Right atrium auricular region (tissue), 2 donors: ENCODE measurements around the gene TMEM154. TPM values are rescaled to one million over a fixed set of nuclear protein-coding genes. Genes with fewer than 3 reads are reported as not detected.

Experiments
- DNase-seq: peaks from one replicate; pipeline ENCODE4 v3.0.0-alpha.2; 2019; ENCODE audit warnings: low spot score
- H3K27ac ChIP-seq, 2 donors: fragments of 200-600 bp; sonication (generic); 1 replicate in 1 of 2; 2 replicates in 1 of 2; pipeline ENCODE4 v1.5.1; 2016 to 2019
- H3K27me3 ChIP-seq, 2 donors: fragments of 200-600 bp; sonication (generic); one replicate each; pipeline versions ENCODE4 v1.5.1 to v1.6.0; 2017 to 2019
- H3K36me3 ChIP-seq: fragments of 200-600 bp; sonication (generic); one replicate; pipeline ENCODE4 v1.5.1; 2016
- H3K4me1 ChIP-seq, 2 donors: fragments of 200-600 bp; sonication (generic); one replicate each; pipeline versions ENCODE4 v1.5.1 to v1.6.0; 2017 to 2019
- H3K4me3 ChIP-seq, 2 donors: fragments of 200-600 bp; sonication (generic); 1 replicate in 1 of 2; 2 replicates in 1 of 2; pipeline ENCODE4 v1.5.1; 2017 to 2019; ENCODE audit warnings: mild to moderate bottlenecking in 1 of 2, moderate library complexity in 1 of 2
- H3K9me3 ChIP-seq, 2 donors: fragments of 200-600 bp; sonication (generic); one replicate each; pipeline ENCODE4 v1.5.1; 2019
- CTCF ChIP-seq, 2 donors: fragments of 200-600 bp; sonication (generic); IDR thresholded peaks; one replicate each; pipeline ENCODE4 v1.5.1; 2019; ENCODE audit warnings: antibody characterized with exemption in 2 of 2
- total RNA-seq, 2 donors: library from RNA; depleted of rRNA; stranded (reverse); fragments of >200 nt; gene quantifications; one replicate each; pipeline ENCODE4 v1.1.0, GENCODE V29; 2016

Gene TMEM154
- 1 to 10 TPM; 1.4 to 2.0 TPM for total RNA-seq

- Histone ChIP-seq H3K27me3 (no peaks in the 10 kb centered on the region), H3K4me1 (peaks cover 0 to 13% of the 10 kb centered on the region in 2 donors), H3K4me3 (peak within 1 kb of the TSS; percentile 45 to 50), H3K27ac (peak within 1 kb of the TSS; percentile 24 to 37), H3K36me3 (no peaks in the 10 kb centered on the region), H3K9me3 (no peaks in the 10 kb centered on the region)
- no peak for TF ChIP-seq CTCF (IDR thresholded peaks at IDR 0.05)
- peak; percentile 64 for DNase-seq
These were observed at the start of gene TMEM154 for GRCh38 chr4:152679414-152680281. TMEM154 (minus strand) TSS chr4:152679997; CDS start chr4:152679933, 64 bp downstream.

- H3K27ac ChIP-seq: no peak overlapping the region
- DNase-seq: no peak
- no peak for TF ChIP-seq CTCF (IDR thresholded peaks at IDR 0.05)
- no peaks in the 10 kb centered on the region for H3K36me3 ChIP-seq
- no peaks in the 10 kb centered on the region for H3K4me1 ChIP-seq
- H3K27me3 ChIP-seq: no peaks in the 10 kb centered on the region
- H3K9me3 ChIP-seq: no peaks in the 10 kb centered on the region
- H3K4me3 ChIP-seq: no peak overlapping the region
These were observed 49.7 kb upstream of the TMEM154 start for GRCh38 chr4:152729466-152729865.

GRCh38 chr4:152728343-152728742 lies 48.5 kb upstream of the TMEM154 start:
- Histone ChIP-seq H3K9me3 (no peaks in the 10 kb centered on the region), H3K27me3 (no peaks in the 10 kb centered on the region), H3K36me3 (no peaks in the 10 kb centered on the region), H3K27ac (no peak overlapping the region), H3K4me1 (no peaks in the 10 kb centered on the region), H3K4me3 (no peak overlapping the region)
- no peak for TF ChIP-seq CTCF (IDR thresholded peaks at IDR 0.05)
- DNase-seq: no peak

- H3K36me3 ChIP-seq: no peaks in the 10 kb centered on the region
- DNase-seq: no peak
- no peaks in the 10 kb centered on the region for H3K27me3 ChIP-seq
- H3K4me1 ChIP-seq: no peaks in the 10 kb centered on the region
- no peak overlapping the region for H3K27ac ChIP-seq
- no peak for TF ChIP-seq CTCF (IDR thresholded peaks at IDR 0.05)
- H3K9me3 ChIP-seq: no peaks in the 10 kb centered on the region
- no peak overlapping the region for H3K4me3 ChIP-seq
These were observed 48.0 kb upstream of the TMEM154 start for GRCh38 chr4:152727784-152728183.

- no peak overlapping the region for H3K4me3 ChIP-seq
- no peaks in the 10 kb centered on the region for H3K27me3 ChIP-seq
- H3K4me1 ChIP-seq: no peaks in the 10 kb centered on the region
- no peaks in the 10 kb centered on the region for H3K9me3 ChIP-seq
- no peaks in the 10 kb centered on the region for H3K36me3 ChIP-seq
- no peak overlapping the region for H3K27ac ChIP-seq
- TF ChIP-seq CTCF (IDR thresholded peaks at IDR 0.05): no peak
- DNase-seq: peak; percentile 13
These were observed 44.7 kb upstream of the TMEM154 start for GRCh38 chr4:152724494-152724893.
